NCI-H748 (cell line): ENCODE measurements around the gene NMUR1.
A peak's percentile ranks its signal among the peaks of the same experiment; 100 is the strongest.

ENCODE experiments used
- DNase-seq: peaks from one replicate; lab custom pipeline; 2025; ENCODE audit not compliant: unreplicated experiment; lab: John Stamatoyannopoulos, UW

Gene NMUR1

DNA sequence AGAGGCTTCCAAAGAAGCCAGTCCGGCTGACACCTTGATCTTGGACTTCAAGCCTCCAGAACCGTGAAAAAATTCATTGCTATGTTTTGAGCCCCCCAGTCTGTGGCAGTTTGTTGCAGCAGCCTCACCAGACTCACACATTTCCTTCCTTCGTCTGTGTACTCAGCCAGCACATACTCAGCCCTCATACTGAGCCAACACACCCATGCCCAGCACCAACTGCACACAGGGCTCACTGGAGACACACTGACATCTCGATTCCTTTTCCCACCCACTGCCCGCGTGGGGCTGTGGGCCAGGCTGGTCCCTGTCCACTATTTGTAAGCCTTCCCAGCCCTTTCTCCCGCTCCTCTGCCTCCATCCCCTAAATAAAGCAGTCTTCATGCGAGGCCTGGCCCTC is 24.1 kb upstream of the NMUR1 start:
- DNase-seq, result no peak

DNA sequence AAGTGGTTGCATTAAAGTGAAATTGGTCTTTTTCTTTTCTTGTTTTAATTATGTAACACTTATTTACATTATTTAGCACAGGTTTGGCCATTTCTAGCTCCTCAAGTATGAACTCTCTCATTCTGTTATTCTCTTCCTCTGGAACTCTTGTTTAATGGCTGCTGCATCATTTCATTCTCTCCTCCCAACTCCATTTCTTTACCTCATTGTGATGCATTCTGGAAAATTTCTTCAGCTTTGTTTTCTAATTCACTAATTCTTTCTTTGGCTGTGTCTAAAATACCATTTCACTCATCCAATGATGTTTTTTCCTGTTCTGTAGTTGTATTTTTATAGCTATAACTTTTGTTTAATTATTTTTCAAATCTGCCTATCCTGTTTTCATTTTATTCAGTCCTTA is 22.5 kb upstream of the NMUR1 start:
- DNase-seq, result no peak

DNA sequence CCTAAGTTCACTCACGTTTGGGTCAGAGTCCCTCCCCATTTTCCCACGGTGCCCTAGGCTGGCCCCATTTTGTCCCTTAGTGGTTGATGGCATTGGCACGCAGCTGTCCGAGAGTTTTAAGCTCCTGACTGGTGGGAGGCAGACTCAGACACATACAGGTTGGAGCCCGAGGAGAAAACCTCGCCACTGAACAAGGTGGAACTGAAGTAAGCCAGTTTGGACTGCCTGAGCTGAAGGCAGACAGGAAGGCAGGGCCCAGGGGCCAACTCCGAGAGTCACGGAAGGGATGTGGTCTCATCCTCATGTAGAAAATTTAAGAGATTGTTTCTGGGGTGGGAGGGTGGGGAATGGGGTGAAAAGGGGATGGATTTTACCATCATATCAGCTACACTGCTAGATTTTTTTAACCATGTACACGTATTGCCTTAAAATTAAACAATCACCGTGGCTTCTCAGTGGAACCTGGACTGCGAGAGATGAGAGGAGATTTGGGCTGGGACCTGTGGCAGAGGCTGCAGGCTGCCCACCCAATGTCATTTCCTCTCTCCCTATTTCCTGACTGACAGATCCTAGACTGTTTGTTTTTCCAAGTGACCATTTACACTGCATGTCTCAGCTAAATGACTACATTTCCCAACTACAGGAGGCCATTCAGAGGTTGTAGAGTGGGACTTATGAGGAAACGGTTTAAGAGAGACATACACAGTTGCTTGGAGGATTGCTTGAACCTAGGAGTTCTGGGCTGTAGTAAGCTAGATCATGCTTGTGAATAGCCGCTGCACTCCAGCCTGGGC is 19.4 kb upstream of the NMUR1 start:
- no peak for DNase-seq

DNA sequence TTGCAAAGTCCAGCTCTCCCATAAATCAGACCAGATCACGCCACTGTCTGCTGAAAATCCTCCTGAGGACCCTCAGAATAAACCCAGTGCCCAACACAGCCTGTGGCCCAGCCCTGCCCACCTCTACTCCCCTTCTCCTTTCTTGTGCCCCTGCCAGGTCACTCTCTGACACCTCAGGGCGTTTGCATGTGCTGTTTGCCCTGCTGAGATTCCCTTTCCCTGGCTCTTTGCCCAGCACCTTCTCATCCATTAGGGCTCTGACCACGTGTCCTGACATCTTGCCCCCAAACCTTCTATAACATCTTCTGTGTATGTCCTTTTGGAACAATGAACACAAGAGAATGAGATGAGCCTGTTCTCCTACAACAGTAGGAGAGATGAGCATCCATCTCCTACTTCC is 18.5 kb upstream of the NMUR1 start:
- DNase-seq, result no peak

- DNase-seq, result no peak
Observed at GRCh38 chr2:231547315-231548110, 17.3 kb upstream of the NMUR1 start.

DNA sequence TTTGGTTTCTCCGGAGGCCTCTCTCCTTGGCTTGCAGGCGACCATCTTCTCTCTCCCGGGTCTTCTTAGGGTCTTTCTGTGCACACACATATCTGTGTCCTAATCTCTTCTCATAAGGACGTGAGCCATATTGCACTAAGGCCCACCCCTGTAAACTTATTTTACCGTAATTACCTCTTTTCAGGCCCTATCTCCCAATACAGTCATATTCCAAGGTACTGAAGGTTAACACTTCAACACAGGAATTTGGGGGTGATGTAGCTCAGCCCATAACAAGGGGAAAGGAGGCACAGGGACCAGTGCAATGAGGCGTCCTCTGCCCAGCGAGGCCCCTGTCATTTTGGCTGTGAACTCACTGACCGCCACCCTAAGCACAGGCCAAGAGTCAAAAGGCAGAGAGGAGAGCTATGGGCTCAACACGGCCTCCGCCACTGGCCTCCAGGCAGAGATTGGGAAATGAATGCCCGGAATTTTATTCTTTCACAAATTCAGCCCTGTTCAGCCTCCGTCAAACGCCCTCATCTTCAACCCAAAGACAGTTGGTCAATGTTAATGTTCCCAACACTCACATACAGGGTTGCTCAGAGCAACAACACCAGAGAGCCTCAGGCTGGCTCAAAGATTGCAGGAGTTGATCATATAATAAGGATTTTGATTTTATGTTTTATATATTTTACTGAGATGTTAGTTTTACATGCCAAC is 15.9 kb upstream of the NMUR1 start:
- no peak for DNase-seq

DNA sequence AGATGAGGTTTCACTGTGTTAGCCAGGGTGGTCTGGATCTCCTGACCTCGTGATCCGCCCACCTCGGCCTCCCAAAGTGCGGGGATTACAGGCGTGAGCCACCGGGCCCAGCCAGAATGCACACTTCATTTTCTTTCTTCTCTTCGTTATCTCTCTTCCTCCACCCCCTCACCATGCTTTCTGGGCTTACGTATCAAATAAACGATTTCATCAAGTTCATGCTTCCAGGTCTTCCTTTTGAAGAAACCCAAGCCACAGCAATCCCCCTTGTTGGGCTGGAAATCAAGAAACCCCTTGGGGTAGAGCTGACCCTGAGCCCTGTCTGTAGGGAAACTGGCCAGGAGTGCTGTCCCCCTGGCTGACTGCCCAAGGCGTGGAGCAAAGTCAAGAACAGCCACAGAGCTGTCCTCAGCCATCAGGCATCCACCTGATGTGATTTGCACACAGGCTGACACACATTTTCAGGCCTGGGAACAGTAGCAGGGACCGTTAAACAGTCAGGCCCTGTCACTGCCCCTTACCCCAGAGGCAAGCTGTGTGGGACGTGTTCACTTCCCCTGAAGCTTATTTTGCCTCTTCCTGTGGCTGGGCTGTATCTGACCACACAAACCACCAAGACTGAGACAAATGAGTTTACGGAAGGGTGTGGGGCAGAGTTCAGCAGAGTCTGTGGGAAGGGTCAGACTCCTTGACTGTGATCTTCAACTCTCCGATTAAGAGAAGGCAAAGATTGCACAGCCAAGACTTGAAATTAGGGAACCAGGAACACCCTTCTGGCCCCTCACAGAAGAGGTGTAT is 15.1 kb upstream of the NMUR1 start:
- DNase-seq, result no peak

DNA sequence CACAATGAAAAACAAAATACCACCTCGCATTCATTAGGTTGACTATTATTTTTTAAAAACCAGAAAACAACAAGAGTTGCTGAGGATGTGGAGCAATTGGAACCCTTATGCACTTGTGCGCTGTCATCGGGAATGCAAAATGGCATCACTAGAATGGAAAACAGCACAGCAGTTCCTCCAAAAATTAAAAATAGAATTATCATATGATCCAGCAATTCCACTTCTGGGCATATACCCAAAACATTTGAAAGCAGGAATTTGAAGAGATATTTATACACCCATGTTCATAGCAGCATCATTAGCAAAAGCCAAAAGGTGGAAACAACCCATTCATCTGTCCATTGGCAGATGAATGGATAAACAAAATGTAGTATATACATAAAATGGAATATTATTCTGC is 11.9 kb upstream of the NMUR1 start:
- DNase-seq, result no peak

DNA sequence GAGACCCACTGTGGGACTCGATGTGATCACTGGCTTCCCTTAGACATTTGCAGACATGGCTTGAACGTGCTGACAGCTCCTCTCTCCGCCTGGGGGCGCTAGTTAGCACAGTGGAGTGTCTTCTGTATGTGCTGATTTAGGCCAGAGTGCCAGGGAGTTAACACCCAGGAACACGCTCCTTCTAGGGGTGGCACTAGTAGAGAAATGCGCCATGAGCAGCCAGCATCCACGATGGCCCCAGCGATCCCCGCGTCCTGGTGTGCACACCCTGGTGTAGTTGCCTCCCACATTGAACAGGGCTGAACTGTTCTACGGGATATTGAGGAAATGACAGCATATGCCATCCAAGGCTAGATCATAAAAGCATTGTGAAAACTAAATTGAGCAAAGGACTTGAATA is 11.4 kb upstream of the NMUR1 start:
- DNase-seq, result peak; percentile 33

- no peak for DNase-seq
Observed at GRCh38 chr2:231539991-231540390, 9.7 kb upstream of the NMUR1 start.

DNA sequence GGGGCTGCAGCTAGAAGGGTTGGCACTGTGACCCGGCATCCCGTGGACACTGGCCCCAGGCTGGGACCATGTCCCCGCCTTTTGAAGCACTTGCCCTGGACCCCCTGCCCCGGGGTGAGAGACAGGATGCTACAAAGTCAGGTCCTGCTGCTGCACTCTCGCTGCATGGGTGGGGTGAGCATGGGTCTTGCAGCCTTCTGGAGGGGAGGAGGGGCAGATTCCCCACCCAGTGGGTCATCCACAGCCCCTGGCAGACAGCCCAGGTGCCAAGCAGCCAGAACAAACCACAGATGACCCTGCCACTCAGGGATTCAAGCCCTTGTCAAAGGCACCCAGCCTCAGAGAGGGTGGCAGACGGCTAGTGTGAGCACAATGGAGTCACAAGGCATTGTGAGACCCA is 5.7 kb upstream of the NMUR1 start:
- no peak for DNase-seq

DNA sequence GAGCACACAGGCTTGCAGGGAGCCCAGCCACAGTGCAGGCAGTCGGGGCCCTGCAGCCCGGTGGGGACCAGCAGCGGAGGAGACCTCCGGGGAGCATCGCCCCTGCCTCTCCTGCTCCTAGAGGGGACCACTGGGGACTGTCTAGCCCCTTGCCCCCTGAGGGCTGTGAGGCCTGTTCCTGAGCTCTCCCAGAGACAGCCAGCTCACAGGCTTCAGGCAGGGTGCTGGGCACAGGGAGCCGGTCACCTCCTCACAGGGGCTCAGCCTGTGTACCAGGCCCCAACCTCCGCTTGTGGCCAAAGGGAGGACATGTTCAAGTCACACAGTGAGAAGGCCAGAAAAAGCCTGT is 3.5 kb upstream of the NMUR1 start:
- DNase-seq, result no peak

DNA sequence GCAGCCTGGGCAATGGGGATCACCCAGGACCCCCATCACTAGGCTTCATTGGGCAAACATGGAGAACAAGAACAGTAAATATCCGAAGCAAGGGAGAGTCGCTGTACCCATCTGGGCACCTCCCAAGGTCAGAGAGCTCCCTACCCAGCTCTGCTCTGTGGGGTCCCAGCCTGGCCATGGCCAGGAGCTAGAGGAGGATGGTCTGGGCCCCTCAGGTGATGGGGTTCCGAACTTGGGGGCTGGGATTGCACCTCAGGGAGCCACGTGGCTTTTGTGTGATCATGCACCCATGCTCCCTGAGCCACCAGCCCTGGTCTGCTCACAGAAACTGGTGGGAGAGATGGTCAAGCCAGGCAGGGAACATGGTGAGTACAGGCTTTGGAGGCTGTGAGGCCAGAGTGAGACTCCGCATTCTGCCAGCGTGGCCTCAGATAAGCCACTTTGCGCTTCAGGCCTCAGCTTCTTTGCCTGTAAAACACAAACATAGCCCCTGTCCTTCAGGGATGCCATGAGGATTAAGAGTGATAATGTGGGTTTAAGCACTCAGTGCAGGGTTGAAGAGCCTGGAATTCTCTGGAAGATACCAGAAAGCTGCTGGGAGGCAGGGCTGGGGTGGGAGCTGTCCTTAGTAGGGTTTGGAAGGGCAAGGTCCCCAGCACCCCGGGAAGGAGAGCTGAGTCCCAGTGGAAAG is 3.0 kb upstream of the NMUR1 start:
- DNase-seq, result no peak

GRCh38 chr2:231532756-231533035 is 2.5 kb upstream of the NMUR1 start:
- no peak for DNase-seq

GRCh38 chr2:231531883-231532755 is 1.9 kb upstream of the NMUR1 start:
- DNase-seq, result no peak

GRCh38 chr2:231531466-231531865 is 1.2 kb upstream of the NMUR1 start:
- DNase-seq, result no peak

GRCh38 chr2:231528636-231529030 is 1.6 kb downstream of the NMUR1 start:
- no peak for DNase-seq

GRCh38 chr2:231527955-231528635 is 2.1 kb downstream of the NMUR1 start:
- DNase-seq, result no peak

GRCh38 chr2:231527091-231527395 is 3.2 kb downstream of the NMUR1 start:
- DNase-seq, result no peak
